GM20000 (cell line): ENCODE measurements around the gene WLS.

ENCODE experiments used
- DNase-seq: peaks from one replicate; pipeline ENCODE4 v3.0.0; 2012; ENCODE audit warnings: low spot score
- TF ChIP-seq, protein P1 (sequence below): IDR thresholded peaks from 2 replicates; pipeline ENCODE4 v1.5.1; 2012; ENCODE audit warnings: mild to moderate bottlenecking, control low read depth; ENCODE audit errors: extremely low read depth, missing control alignments

WLS gene

GRCh38 chr1:68206848-68207689, 25.3 kb downstream of the WLS start:
- TF ChIP-seq, protein P1, sequence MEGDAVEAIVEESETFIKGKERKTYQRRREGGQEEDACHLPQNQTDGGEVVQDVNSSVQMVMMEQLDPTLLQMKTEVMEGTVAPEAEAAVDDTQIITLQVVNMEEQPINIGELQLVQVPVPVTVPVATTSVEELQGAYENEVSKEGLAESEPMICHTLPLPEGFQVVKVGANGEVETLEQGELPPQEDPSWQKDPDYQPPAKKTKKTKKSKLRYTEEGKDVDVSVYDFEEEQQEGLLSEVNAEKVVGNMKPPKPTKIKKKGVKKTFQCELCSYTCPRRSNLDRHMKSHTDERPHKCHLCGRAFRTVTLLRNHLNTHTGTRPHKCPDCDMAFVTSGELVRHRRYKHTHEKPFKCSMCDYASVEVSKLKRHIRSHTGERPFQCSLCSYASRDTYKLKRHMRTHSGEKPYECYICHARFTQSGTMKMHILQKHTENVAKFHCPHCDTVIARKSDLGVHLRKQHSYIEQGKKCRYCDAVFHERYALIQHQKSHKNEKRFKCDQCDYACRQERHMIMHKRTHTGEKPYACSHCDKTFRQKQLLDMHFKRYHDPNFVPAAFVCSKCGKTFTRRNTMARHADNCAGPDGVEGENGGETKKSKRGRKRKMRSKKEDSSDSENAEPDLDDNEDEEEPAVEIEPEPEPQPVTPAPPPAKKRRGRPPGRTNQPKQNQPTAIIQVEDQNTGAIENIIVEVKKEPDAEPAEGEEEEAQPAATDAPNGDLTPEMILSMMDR = no peak
- no peak for DNase-seq

GRCh38 chr1:68205794-68206358, 26.4 kb downstream of the WLS start:
- no peak for DNase-seq
- TF ChIP-seq, protein P1 = no peak

DNA sequence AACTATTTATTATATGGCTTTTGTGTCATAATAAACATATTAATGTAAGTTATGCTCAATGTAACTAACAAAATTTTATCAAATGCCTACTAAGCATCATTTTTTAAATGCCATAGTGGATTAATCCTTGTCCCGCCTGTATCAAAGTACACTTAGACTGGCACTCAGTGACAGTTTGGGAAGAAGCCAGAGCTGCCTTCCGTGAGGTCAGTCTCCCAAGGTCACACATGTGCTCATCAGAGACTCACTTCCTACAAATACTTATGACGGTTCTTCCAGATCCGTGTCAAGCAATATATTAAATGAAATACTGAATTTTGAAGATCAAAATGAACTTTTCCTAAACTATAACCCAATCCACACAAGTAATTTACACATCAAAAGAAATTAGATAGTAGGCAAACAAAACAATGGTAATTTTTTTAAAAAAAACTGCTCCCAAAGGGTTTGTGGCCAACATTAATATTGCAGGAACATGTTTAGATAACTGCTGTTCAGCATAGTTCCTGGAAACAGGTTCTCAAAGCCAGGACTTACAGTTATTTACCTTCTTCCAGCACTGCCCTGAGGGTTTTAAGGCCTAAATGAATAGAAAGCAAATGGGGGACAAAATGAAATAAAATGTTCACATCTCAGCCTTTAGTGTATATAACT, 27.2 kb downstream of the WLS start:
- TF ChIP-seq, protein P1 = no peak
- DNase-seq = no peak

- TF ChIP-seq, protein P1 = no peak
- no peak for DNase-seq
Observed at GRCh38 chr1:68202239-68202832, 30.0 kb downstream of the WLS start.

DNA sequence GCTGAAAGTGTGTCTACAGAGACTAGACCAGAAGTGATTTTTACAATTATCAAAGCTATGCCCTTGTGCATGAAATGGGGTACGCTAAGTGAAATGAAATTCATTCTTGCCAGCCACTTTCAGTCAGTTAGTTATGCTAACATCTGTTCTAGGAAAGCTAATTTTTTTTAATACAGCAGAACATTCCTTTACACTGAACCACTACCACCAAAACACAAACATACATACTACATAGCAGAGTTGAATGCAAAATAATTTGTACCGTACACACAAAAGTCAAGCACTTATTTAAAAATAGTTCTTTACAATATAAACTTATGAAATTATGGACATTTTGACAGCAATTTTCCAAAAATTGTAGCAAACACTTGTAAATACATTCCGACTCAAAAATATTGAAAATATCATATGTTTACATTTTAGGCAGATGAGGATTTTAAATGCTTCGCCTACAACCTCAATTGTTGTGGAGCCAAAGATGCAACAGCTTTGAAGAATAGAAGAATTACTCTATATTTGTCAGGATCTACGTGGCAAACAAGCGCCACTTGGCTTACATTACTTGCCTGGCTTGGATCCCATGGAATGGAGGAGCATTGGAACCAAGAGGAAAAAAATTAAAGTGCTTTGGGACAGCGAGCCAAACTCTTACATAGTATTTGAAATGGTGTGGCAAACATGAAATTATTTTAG, 30.6 kb downstream of the WLS start:
- no peak for DNase-seq
- TF ChIP-seq, protein P1 = no peak

- DNase-seq = no peak
- TF ChIP-seq, protein P1 = no peak
Observed at GRCh38 chr1:68199603-68200002, 32.7 kb downstream of the WLS start.
